Glomerular visceral epithelial cell (primary cell): ENCODE results near the gene ZBED2.
"Not testable (repeated sequence)": the region's sequence is repeated elsewhere in the genome, so short reads cannot be mapped to it uniquely, and the experiment has no call there.

Experiments
- DNase-seq: peaks from one replicate; pipeline ENCODE4 v3.0.0-alpha.2; 2016; ENCODE audit errors: extremely low spot score

ZBED2 gene

GRCh38 chr3:111595232-111595631 lies at the start of gene ZBED2:
Gene ZBED2, minus strand, starts transcription at chr3:111595346. Its CDS starts 1,145 bp downstream, at chr3:111594201.
- no peak for DNase-seq

GRCh38 chr3:111639316-111639715 lies 44.2 kb upstream of the ZBED2 start:
- no peak for DNase-seq

GRCh38 chr3:111636366-111636885 lies 41.3 kb upstream of the ZBED2 start:
- no peak for DNase-seq

- DNase-seq, result no peak
Observed at GRCh38 chr3:111635403-111635802, 40.3 kb upstream of the ZBED2 start.

GRCh38 chr3:111630638-111631037 lies 35.5 kb upstream of the ZBED2 start:
- not testable (repeated sequence) for DNase-seq

GRCh38 chr3:111629018-111629417 lies 33.9 kb upstream of the ZBED2 start:
- DNase-seq, result not testable (repeated sequence)

- peak; percentile 38 for DNase-seq
Observed at GRCh38 chr3:111627092-111627491, 31.9 kb upstream of the ZBED2 start.

GRCh38 chr3:111621535-111621934 lies 26.4 kb upstream of the ZBED2 start:
- DNase-seq, result no peak

- DNase-seq, result peak; percentile 62
Observed at GRCh38 chr3:111619833-111620232, 24.7 kb upstream of the ZBED2 start.

- no peak for DNase-seq
Observed at GRCh38 chr3:111618945-111619344, 23.8 kb upstream of the ZBED2 start.

- peak; percentile 15 for DNase-seq
Observed at GRCh38 chr3:111617912-111618601, 22.9 kb upstream of the ZBED2 start.

- DNase-seq, result no peak
Observed at GRCh38 chr3:111617406-111617805, 22.3 kb upstream of the ZBED2 start.

GRCh38 chr3:111616417-111617105 lies 21.4 kb upstream of the ZBED2 start:
- peak; percentile 11 for DNase-seq

- no peak for DNase-seq
Observed at GRCh38 chr3:111615880-111616279, 20.7 kb upstream of the ZBED2 start.

GRCh38 chr3:111613294-111613693 lies 18.1 kb upstream of the ZBED2 start:
- no peak for DNase-seq

GRCh38 chr3:111610612-111611054 lies 15.5 kb upstream of the ZBED2 start:
- no peak for DNase-seq

GRCh38 chr3:111610189-111610588 lies 15.0 kb upstream of the ZBED2 start:
- DNase-seq, result no peak

GRCh38 chr3:111609700-111610099 lies 14.6 kb upstream of the ZBED2 start:
- no peak for DNase-seq

GRCh38 chr3:111608383-111608782 lies 13.2 kb upstream of the ZBED2 start:
- no peak for DNase-seq

- DNase-seq, result no peak
Observed at GRCh38 chr3:111607240-111607920, 12.2 kb upstream of the ZBED2 start.

- DNase-seq, result no peak
Observed at GRCh38 chr3:111605493-111605892, 10.3 kb upstream of the ZBED2 start.

- DNase-seq, result no peak
Observed at GRCh38 chr3:111605018-111605417, 9.9 kb upstream of the ZBED2 start.
